HepG2 (cell line): ENCODE data around the gene SLC48A1. TPM values are rescaled to one million over a fixed set of nuclear protein-coding genes. Genes with fewer than 3 reads are reported as not detected.

ENCODE experiments used
- ATAC-seq: fragments of 200-7000 bp; cut with Tn5 transposase; 3 replicates; pipeline ENCODE4 v1.9.1; 2020; ENCODE audit warnings: mild to moderate bottlenecking, moderate library complexity
- BruUV-seq: library from RNA; stranded (reverse); fragments of 400-500 nt; replicated peaks from 2 replicates; lab custom pipeline; 2021; lab: Mats Ljungman, UMichigan
- CTCF ChIA-PET: fragments of 300-600 bp; formaldehyde crosslinking; extraction: SDS; loops from one replicate; lab custom pipeline; 2021; ENCODE audit warnings: low total read pairs, inconsistent platforms, low intra/inter-chr PET ratio; lab: Yijun Ruan, JAX
- POLR2A ChIA-PET: fragments of 350-600 bp; sonication (Branson Sonifier 250); formaldehyde crosslinking; loops from one replicate; lab custom pipeline; 2020; ENCODE audit warnings: antibody characterized with exemption, inconsistent platforms; lab: Yijun Ruan, JAX
- DNase-seq: peaks from one replicate; pipeline ENCODE4 v3.0.0-alpha.2; 2015; ENCODE audit warnings: low spot score
- FAIRE-seq: peaks from 3 replicates; lab custom pipeline; 2011; peaks lifted over from hg19 to GRCh38; lab: Jason Lieb, UNC
- H2AFZ ChIP-seq: one replicate; pipeline ENCODE4 v1.6.1; 2011; ENCODE audit warnings: low read length, inconsistent platforms
- H3K27ac ChIP-seq: fragments of 300-600 bp; 3 replicates; pipeline ENCODE4 v1.8.0; 2011; ENCODE audit warnings: mixed run types, mild to moderate bottlenecking, mixed read lengths, low read length, inconsistent platforms; ENCODE audit not compliant: insufficient read depth; ENCODE audit errors: extremely low read length
- H3K27me3 ChIP-seq, 2 experiments: fragments of 200-600 bp in 1 of 2; 2 replicates in 1 of 2; 3 replicates in 1 of 2; pipeline versions ENCODE4 v1.6.0 to v1.8.0; 2011; ENCODE audit warnings: low read length in 2 of 2, mild to moderate bottlenecking in 2 of 2, moderate library complexity in 2 of 2, inconsistent platforms in 1 of 2; ENCODE audit not compliant: insufficient read depth in 2 of 2, control insufficient read depth in 1 of 2
- H3K36me3 ChIP-seq, 2 experiments: fragments of 200-600 bp in 1 of 2; replicated peaks in 1 of 2; 2 replicates in 1 of 2; 3 replicates in 1 of 2; pipeline versions ENCODE4 v1.5.1 to v1.8.0; 2011; ENCODE audit warnings: low read length in 2 of 2, inconsistent platforms in 1 of 2; ENCODE audit not compliant: insufficient read depth in 2 of 2, control insufficient read depth in 1 of 2
- H3K4me1 ChIP-seq: 2 replicates; pipeline ENCODE4 v1.5.1; 2012; ENCODE audit warnings: low read length, inconsistent platforms; ENCODE audit not compliant: insufficient read depth
- H3K4me2 ChIP-seq: 2 replicates; pipeline ENCODE4 v1.6.0; 2011; ENCODE audit warnings: low read depth, low read length, inconsistent platforms
- H3K4me3 ChIP-seq, 3 experiments: fragments of 200-600 bp in 1 of 3; sonication (generic), shearing (Covaris generic) in 1 of 3; replicated peaks in 1 of 3; 2 replicates each; pipeline ENCODE4 v1.5.1; 2011 to 2016; ENCODE audit warnings: low read length in 3 of 3, inconsistent platforms in 2 of 3, low read depth in 2 of 3, mild to moderate bottlenecking in 2 of 3, control low read depth in 1 of 3, mixed read lengths in 1 of 3; ENCODE audit not compliant: insufficient read depth in 1 of 3
- H3K79me2 ChIP-seq: one replicate; pipeline ENCODE4 v1.6.1; 2011; ENCODE audit warnings: low read length, inconsistent platforms; ENCODE audit not compliant: insufficient read depth
- H3K9ac ChIP-seq: 2 replicates; pipeline ENCODE4 v1.6.0; 2011; ENCODE audit warnings: mild to moderate bottlenecking, low read depth, low read length, inconsistent platforms; ENCODE audit not compliant: insufficient read depth
- H3K9me3 ChIP-seq: 2 replicates; pipeline ENCODE4 v1.5.1; 2012; ENCODE audit warnings: mild to moderate bottlenecking, low read length
- H4K20me1 ChIP-seq: 2 replicates; pipeline ENCODE4 v1.6.0; 2011; ENCODE audit warnings: inconsistent platforms, mild to moderate bottlenecking, low read length, moderate library complexity; ENCODE audit not compliant: insufficient read depth
- FOSL2 ChIP-seq: sonication (generic); formaldehyde crosslinking; IDR thresholded peaks from 2 replicates; pipeline ENCODE4 v1.4.0; 2020; ENCODE audit warnings: missing genetic modification reagents
- HDAC2 ChIP-seq: sonication (generic); formaldehyde crosslinking; IDR thresholded peaks from 2 replicates; pipeline ENCODE4 v1.4.0; 2020; ENCODE audit warnings: missing genetic modification reagents
- HMGXB4 ChIP-seq, 2 experiments: sonication (generic) in 1 of 2; formaldehyde crosslinking in 1 of 2; IDR thresholded peaks; 2 replicates each; pipeline versions ENCODE4 v1.4.0 to v1.6.1; 2018 to 2020; ENCODE audit warnings: missing genetic modification reagents in 2 of 2, borderline replicate concordance in 1 of 2, low read depth in 1 of 2, mild to moderate bottlenecking in 1 of 2, missing biosample characterization in 1 of 2
- MED1 ChIP-seq: sonication (generic); formaldehyde crosslinking; IDR thresholded peaks from 2 replicates; pipeline ENCODE4 v1.4.0; 2020; ENCODE audit warnings: missing genetic modification reagents
- NR3C1 ChIP-seq: sonication (generic); formaldehyde crosslinking; IDR thresholded peaks from 2 replicates; pipeline ENCODE4 v1.4.0; 2020; ENCODE audit warnings: missing genetic modification reagents
- SP140L ChIP-seq: sonication (generic); formaldehyde crosslinking; IDR thresholded peaks from 2 replicates; pipeline ENCODE4 v1.4.0; 2020; ENCODE audit warnings: missing genetic modification reagents, borderline replicate concordance
- SP4 ChIP-seq: sonication (generic); formaldehyde crosslinking; IDR thresholded peaks from 2 replicates; pipeline ENCODE4 v1.8.1; 2023; ENCODE audit warnings: mild to moderate bottlenecking, missing genetic modification reagents
- WGBS: methylation state at CpG from one replicate; pipeline ENCODE4 v1.1.6; 2017; ENCODE audit warnings: low lambda C conversion rate; 5-methylcytosine and 5-hydroxymethylcytosine counted together
- in situ Hi-C: cut with HindIII; loops from 2 replicates; pipeline ENCODE4 v1.10.0; 2017; ENCODE audit warnings: low pct_unique_long_range_greater_than_20kb; ENCODE audit not compliant: extremely low pct_ligation_motif_present
- intact Hi-C: fragments of 100-400 bp; cut with micrococcal nuclease; formaldehyde crosslinking; loops from one replicate; pipeline ENCODE4 v1.10.0; 2022; ENCODE audit not compliant: unreplicated experiment
- polyA plus RNA-seq, 8 experiments: library from polyadenylated mRNA; depleted of rRNA in 3 of 8; stranded (reverse) in 7 of 8; unstranded in 1 of 8; fragments of >200 nt; fragmentation: Illumina TruSeq in 4 of 8; extraction: Trizol in 4 of 8; gene quantifications; 2 replicates each; pipeline versions ENCODE4 v1.2.1 to v1.2.3, GENCODE V29; 2011 to 2016; ENCODE audit warnings: low read depth in 4 of 8, missing spikeins in 1 of 8, mixed read lengths in 1 of 8; ENCODE audit not compliant: insufficient read depth in 1 of 8
- total RNA-seq, 5 experiments: library from RNA; depleted of rRNA; stranded (reverse); fragments of >200 nt; fragmentation: Illumina TruSeq; extraction: Trizol; gene quantifications; 2 replicates each; pipeline ENCODE4 v1.2.3, GENCODE V29; 2016; ENCODE audit warnings: low read depth in 1 of 5

Gene SLC48A1
- total and polyA plus RNA-seq, 2 of the 13 experiments (the other 11 are each of a cell fraction or from before 2014, with no cell fraction given) = 2.2 to 3.7 TPM

GRCh38 chr12:47758584-47758833, 14.5 kb upstream of the SLC48A1 start:
- H3K9ac ChIP-seq = peak overlapping the region; percentile 52; the same call in 1 of the 2 replicates
- H3K4me1 ChIP-seq = peaks cover 21% of the 10 kb centered on the region
- H3K79me2 ChIP-seq = no peaks in the 10 kb centered on the region
- BruUV-seq = no TSS peak
- ATAC-seq (no peak), DNase-seq (no peak), FAIRE-seq (no peak)
- H3K4me2 ChIP-seq = peak overlapping the region; percentile 83
- no peak overlapping the region for H3K27ac ChIP-seq
- in situ Hi-C loops (no loop called here), intact Hi-C loops (no loop called here)
- WGBS = 47% methylated on average over 3 of the region's 10 CpGs
- peak overlapping the region; percentile 49 to 75 (median 49); a peak in 3 of 6 replicates for H3K4me3 ChIP-seq
- POLR2A ChIA-PET = interaction anchor here (2.4 kb wide), 1 partner anchor 14 kb away, joined by 6 read pairs; the partner anchor contains the start of gene SLC48A1
- H3K27me3 ChIP-seq = peaks cover 3 to 48% of the 10 kb centered on the region in 2 experiments; a peak in 4 of 5 replicates
- H2AFZ ChIP-seq = no peak overlapping the region
- CTCF ChIA-PET = interaction anchor here (0.6 to 2.4 kb wide), 4 partner anchors 9 to 79 kb away, joined by 3 to 14 read pairs (median 3); no protein-coding TSS in a partner anchor
- H4K20me1 ChIP-seq = no peaks in the 10 kb centered on the region
- no peak for TF ChIP-seq SP4
- no peak for TF ChIP-seq FOSL2
- TF ChIP-seq HDAC2 = no peak
- TF ChIP-seq SP140L (CRISPR knock-in tag) = no peak
- peak in 1 of 2 experiments; percentile 7; a peak in 1 of 4 replicates for TF ChIP-seq HMGXB4 (CRISPR knock-in tag; IDR thresholded peaks at IDR 0.05; ENCODE audit: borderline replicate concordance in 1 of 2, low read depth in 1 of 2)
- no peak for TF ChIP-seq NR3C1
- no peak for TF ChIP-seq MED1 (CRISPR knock-in tag)
- TF ChIP-seq, all 625 proteins: peak for 1
- Histone ChIP-seq H3K36me3 (no peaks in the 10 kb centered on the region), H3K9me3 (no peaks in the 10 kb centered on the region)
